Stimulated activated naive CD8-positive, alpha-beta T cell treated with anti-CD3 and anti-CD28 coated beads, Interleukin-15, amount 100 ng/mL, for 72 hours (primary cell): ENCODE data around the gene TNFSF13B.
"Not testable (repeated sequence)": the region's sequence is repeated elsewhere in the genome, so short reads cannot be mapped to it uniquely, and the experiment has no call there.

Experiments
- ATAC-seq: fragments of 150-1000 bp; cut with Tn5 transposase; 2 replicates; pipeline ENCODE4 v1.10.0; 2021; ENCODE audit warnings: mild to moderate bottlenecking, moderate library complexity
- DNase-seq, 2 donors: peaks; one replicate each; pipeline ENCODE4 v3.0.0; 2021 to 2022
- H3K27ac Mint-ChIP-seq, 2 donors: one replicate each; pipeline ENCODE4 v1.8.0; 2022; ENCODE audit warnings: mild to moderate bottlenecking in 2 of 2, mixed read lengths in 2 of 2, moderate library complexity in 2 of 2
- H3K27me3 Mint-ChIP-seq: one replicate; pipeline ENCODE4 v1.8.0; 2022; ENCODE audit warnings: mixed read lengths
- H3K4me1 Mint-ChIP-seq: one replicate; pipeline ENCODE4 v1.8.0; 2022; ENCODE audit warnings: mild to moderate bottlenecking, mixed read lengths
- H3K4me3 Mint-ChIP-seq, 2 donors: one replicate each; pipeline ENCODE4 v1.8.0; 2022; ENCODE audit warnings: mild to moderate bottlenecking in 2 of 2, mixed read lengths in 2 of 2, moderate library complexity in 1 of 2
- H3K9me3 Mint-ChIP-seq, 2 donors: one replicate each; pipeline ENCODE4 v1.8.0; 2022; ENCODE audit warnings: mixed read lengths in 2 of 2

Gene TNFSF13B, protein sequence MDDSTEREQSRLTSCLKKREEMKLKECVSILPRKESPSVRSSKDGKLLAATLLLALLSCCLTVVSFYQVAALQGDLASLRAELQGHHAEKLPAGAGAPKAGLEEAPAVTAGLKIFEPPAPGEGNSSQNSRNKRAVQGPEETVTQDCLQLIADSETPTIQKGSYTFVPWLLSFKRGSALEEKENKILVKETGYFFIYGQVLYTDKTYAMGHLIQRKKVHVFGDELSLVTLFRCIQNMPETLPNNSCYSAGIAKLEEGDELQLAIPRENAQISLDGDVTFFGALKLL

DNA sequence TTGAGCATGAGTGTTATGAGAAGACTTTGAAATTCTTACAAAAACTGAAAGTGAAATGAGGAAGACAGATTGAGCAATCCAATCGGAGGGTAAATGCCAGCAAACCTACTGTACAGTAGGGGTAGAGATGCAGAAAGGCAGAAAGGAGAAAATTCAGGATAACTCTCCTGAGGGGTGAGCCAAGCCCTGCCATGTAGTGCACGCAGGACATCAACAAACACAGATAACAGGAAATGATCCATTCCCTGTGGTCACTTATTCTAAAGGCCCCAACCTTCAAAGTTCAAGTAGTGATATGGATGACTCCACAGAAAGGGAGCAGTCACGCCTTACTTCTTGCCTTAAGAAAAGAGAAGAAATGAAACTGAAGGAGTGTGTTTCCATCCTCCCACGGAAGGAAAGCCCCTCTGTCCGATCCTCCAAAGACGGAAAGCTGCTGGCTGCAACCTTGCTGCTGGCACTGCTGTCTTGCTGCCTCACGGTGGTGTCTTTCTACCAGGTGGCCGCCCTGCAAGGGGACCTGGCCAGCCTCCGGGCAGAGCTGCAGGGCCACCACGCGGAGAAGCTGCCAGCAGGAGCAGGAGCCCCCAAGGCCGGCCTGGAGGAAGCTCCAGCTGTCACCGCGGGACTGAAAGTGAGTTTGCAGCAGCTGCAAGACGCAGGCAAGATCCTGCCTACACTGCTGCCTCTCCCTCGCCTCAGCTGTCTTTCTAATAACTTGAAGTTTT is at the start of gene TNFSF13B:
Gene TNFSF13B, plus strand, starts transcription at position 118 of the 728 bp plus-strand sequence. Its CDS starts 178 bp downstream, at position 296.
- H3K27me3 Mint-ChIP-seq, result no peaks in the 10 kb centered on the region
- peak within 1 kb of the TSS; percentile 88 to 94 for H3K27ac Mint-ChIP-seq
- peaks cover 36% of the 10 kb centered on the region for H3K4me1 Mint-ChIP-seq
- H3K4me3 Mint-ChIP-seq, result peak within 1 kb of the TSS; percentile 85 to 86
- no peaks in the 10 kb centered on the region for H3K9me3 Mint-ChIP-seq
- DNase-seq (peak; percentile 52 to 67), ATAC-seq (peak; percentile 87)

GRCh38 chr13:108220041-108220440 is 49.5 kb upstream of the TNFSF13B start:
- H3K27ac Mint-ChIP-seq, result peak overlapping the region in 1 of 2 donors; percentile 33
- H3K4me3 Mint-ChIP-seq, result peak overlapping the region; percentile 89 to 94
- DNase-seq (no peak), ATAC-seq (no peak)
- no peaks in the 10 kb centered on the region for H3K9me3 Mint-ChIP-seq
- H3K4me1 Mint-ChIP-seq, result peaks cover 48% of the 10 kb centered on the region
- H3K27me3 Mint-ChIP-seq, result no peaks in the 10 kb centered on the region

DNA sequence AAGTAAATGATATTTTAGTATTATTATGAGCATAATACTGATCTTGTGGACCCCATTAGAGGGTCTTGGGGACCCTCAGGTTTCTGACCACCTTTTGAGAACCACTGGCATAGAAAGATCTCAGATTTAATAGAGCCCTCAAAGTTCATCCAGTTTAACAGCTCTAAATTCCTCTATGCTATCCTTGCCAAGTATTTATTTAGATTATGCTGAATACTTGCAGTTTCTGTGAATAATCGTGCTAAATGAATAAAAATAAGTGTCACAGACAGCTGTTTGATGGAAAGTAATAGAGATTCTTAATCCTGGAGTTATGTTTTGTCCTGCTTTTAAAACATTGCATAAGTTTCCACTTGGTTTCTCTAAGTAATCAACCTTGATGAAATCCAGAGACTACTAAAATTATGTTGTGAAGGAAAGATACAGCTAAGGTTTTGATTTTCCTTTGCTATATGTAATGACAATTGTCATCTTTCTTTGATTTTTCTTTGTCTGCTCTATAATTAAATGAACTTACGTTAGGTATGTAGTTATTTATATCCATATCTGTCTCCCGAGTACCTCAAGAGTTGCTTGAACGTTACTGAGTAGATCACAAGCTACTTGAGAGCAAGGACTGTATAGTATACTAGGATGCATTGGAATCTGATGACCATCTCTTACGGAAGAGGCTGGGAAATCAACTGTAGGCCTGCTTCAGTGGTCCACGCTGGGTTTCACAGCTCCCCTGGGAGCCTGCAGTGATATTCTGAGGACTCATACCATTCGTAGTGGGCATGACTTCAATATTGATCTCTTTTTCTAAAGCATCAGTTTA is 45.6 kb upstream of the TNFSF13B start:
- Mint-ChIP-seq H3K4me1 (peaks cover 57% of the 10 kb centered on the region), H3K4me3 (no peak overlapping the region), H3K27ac (no peak overlapping the region), H3K27me3 (no peaks in the 10 kb centered on the region), H3K9me3 (no peaks in the 10 kb centered on the region)
- DNase-seq (no peak), ATAC-seq (no peak)

- no peak for DNase-seq
- no peaks in the 10 kb centered on the region for H3K9me3 Mint-ChIP-seq
- peak; percentile 89 for ATAC-seq
- H3K27me3 Mint-ChIP-seq, result no peaks in the 10 kb centered on the region
- H3K4me3 Mint-ChIP-seq, result peak overlapping the region; percentile 1 to 4
- H3K27ac Mint-ChIP-seq, result peak overlapping the region in 1 of 2 donors; percentile 9
- peaks cover 45% of the 10 kb centered on the region for H3K4me1 Mint-ChIP-seq
These were observed 44.1 kb upstream of the TNFSF13B start for GRCh38 chr13:108225440-108225839.

- peak; percentile 58 for ATAC-seq
- no peaks in the 10 kb centered on the region for H3K27me3 Mint-ChIP-seq
- H3K4me1 Mint-ChIP-seq, result peaks cover 40% of the 10 kb centered on the region
- no peak overlapping the region for H3K4me3 Mint-ChIP-seq
- no peak for DNase-seq
- no peaks in the 10 kb centered on the region for H3K9me3 Mint-ChIP-seq
- H3K27ac Mint-ChIP-seq, result no peak overlapping the region
These were observed 43.3 kb upstream of the TNFSF13B start for GRCh38 chr13:108226184-108226583.

- no peaks in the 10 kb centered on the region for H3K27me3 Mint-ChIP-seq
- peaks cover 37% of the 10 kb centered on the region for H3K4me1 Mint-ChIP-seq
- ATAC-seq (no peak), DNase-seq (peak in 1 of 2 donors; percentile 15)
- H3K27ac Mint-ChIP-seq, result no peak overlapping the region
- no peak overlapping the region for H3K4me3 Mint-ChIP-seq
- no peaks in the 10 kb centered on the region for H3K9me3 Mint-ChIP-seq
These were observed 41.8 kb upstream of the TNFSF13B start for GRCh38 chr13:108227651-108228272.

DNA sequence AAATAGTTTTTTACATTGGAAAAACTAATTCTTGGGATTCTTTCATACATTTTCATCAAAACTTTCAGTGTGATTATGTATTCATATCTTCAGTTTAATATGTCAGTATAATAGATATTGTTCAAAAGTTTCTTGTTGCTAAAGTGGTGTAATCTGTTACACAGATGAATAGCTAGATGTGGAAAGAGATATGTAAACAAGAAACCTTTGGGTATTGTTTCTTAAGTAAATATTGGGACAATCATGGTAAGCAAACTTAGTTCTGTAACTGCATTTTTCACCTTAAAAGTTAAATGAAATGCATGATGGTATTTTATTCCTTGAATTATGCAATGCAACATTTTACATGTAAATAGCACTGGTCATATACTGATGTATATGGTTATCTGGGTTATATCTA is 39.1 kb upstream of the TNFSF13B start:
- Mint-ChIP-seq H3K4me3 (no peak overlapping the region), H3K4me1 (peaks cover 20% of the 10 kb centered on the region), H3K27me3 (no peaks in the 10 kb centered on the region), H3K27ac (no peak overlapping the region), H3K9me3 (no peaks in the 10 kb centered on the region)
- ATAC-seq (no peak), DNase-seq (no peak)

GRCh38 chr13:108249150-108249549 is 20.4 kb upstream of the TNFSF13B start:
- H3K4me3 Mint-ChIP-seq, result no peak overlapping the region
- H3K9me3 Mint-ChIP-seq, result peaks cover 36 to 57% of the 10 kb centered on the region in 2 donors
- DNase-seq, result no peak
- no peak overlapping the region for H3K27ac Mint-ChIP-seq
- no peaks in the 10 kb centered on the region for H3K27me3 Mint-ChIP-seq
- H3K4me1 Mint-ChIP-seq, result peaks cover 9% of the 10 kb centered on the region
- peak; percentile 46 for ATAC-seq

- H3K4me3 Mint-ChIP-seq, result no peak overlapping the region
- no peaks in the 10 kb centered on the region for H3K4me1 Mint-ChIP-seq
- H3K27ac Mint-ChIP-seq, result no peak overlapping the region
- H3K27me3 Mint-ChIP-seq, result no peaks in the 10 kb centered on the region
- ATAC-seq (no peak), DNase-seq (no peak)
- H3K9me3 Mint-ChIP-seq, result peaks cover 0 to under 1% of the 10 kb centered on the region in 2 donors
These were observed 12.3 kb upstream of the TNFSF13B start for GRCh38 chr13:108257248-108257647.

DNA sequence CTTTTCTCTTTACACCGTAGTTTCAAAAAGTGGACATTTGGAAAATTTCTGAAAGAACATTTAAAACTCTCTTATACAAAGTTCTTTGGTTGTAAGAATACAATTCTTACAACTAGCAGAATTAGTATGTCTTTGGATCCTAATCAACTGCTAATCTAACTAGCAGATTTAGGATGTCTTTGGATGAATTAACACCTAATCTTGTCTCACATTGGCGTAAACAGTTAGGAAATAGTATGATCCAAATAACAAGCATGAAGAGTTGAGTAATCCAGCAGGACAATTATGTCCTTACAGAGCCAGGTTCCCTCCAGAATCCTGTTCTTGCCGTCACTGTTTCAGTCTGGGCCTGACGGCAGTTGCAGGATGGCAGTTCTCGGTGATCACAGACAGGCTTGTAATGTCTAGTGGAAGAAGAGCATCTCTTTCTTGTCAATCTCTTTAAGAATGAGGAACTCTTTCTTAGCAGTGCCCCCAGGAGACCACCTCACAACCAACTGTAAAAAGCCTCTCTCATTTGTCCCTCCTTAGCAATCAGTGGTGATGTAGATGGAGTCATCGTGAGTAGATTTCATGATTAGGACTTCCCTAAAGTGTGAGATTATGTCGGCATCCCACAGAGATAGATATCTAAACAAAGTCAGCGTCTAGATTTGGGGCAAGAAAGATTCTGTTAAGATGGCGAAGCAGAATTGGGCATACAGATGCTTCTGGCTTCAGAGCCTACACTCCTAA is 5.7 kb upstream of the TNFSF13B start:
- no peaks in the 10 kb centered on the region for H3K9me3 Mint-ChIP-seq
- DNase-seq (no peak), ATAC-seq (no peak)
- no peaks in the 10 kb centered on the region for H3K27me3 Mint-ChIP-seq
- H3K4me3 Mint-ChIP-seq, result no peak overlapping the region
- peaks cover 16% of the 10 kb centered on the region for H3K4me1 Mint-ChIP-seq
- no peak overlapping the region for H3K27ac Mint-ChIP-seq

GRCh38 chr13:108266321-108266990 is 3.1 kb upstream of the TNFSF13B start:
- Mint-ChIP-seq H3K27me3 (no peaks in the 10 kb centered on the region), H3K4me1 (peaks cover 36% of the 10 kb centered on the region), H3K9me3 (no peaks in the 10 kb centered on the region), H3K27ac (peak overlapping the region in 1 of 2 donors; percentile 70), H3K4me3 (peak overlapping the region; percentile 70 to 75)
- no peak for ATAC-seq
- no peak for DNase-seq

DNA sequence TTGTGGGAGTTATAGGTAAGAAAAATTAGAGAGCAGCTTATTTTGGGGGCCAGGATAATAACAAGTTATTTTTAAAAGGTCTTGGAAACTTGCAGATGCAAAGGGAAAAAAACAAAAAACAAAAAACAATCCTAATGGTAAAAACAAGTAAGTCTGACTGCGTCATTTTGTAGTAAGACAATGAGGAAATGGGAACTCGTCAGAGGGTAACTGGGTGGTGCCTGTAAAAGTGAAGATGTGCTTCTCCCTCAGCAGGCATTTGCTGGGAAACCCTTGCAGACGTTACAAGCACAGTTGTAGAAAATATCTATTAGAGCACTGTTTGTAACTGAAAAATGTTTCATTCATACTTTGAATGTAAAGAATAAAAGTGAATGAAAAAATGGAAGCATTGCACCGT is 2.2 kb upstream of the TNFSF13B start:
- Mint-ChIP-seq H3K27me3 (no peaks in the 10 kb centered on the region), H3K9me3 (no peaks in the 10 kb centered on the region), H3K4me1 (peaks cover 36% of the 10 kb centered on the region), H3K27ac (no peak overlapping the region), H3K4me3 (no peak overlapping the region)
- DNase-seq (no peak), ATAC-seq (no peak)

DNA sequence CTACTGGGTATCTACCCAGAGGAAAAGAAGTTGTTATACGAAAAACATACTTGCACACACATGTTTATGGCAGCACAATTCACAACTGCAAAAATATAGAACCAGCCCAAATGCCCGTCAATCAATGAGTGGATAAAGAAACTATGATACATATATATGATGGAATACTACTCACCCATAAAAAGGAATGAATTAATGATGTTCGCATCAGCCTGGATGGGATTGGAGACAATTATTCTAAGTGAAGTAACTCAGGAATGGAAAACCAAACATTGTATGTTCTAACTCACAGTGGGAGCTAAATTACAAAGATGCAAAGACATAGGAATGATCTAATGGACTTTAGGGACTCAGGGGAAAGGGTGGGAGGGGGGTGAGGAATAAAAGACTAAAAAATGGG is 1.7 kb upstream of the TNFSF13B start:
- ATAC-seq, H3K9me3 Mint-ChIP-seq, H3K27me3 Mint-ChIP-seq, DNase-seq, H3K27ac Mint-ChIP-seq, H3K4me3 Mint-ChIP-seq: not testable (repeated sequence)
- peaks cover 36% of the 10 kb centered on the region for H3K4me1 Mint-ChIP-seq

- peak in 1 of 2 donors; percentile 9 for DNase-seq
- peak; percentile 41 for ATAC-seq
- Mint-ChIP-seq H3K4me3 (no peak overlapping the region), H3K9me3 (no peaks in the 10 kb centered on the region), H3K4me1 (peaks cover 36% of the 10 kb centered on the region), H3K27me3 (no peaks in the 10 kb centered on the region), H3K27ac (no peak overlapping the region)
These were observed 929 bp upstream of the TNFSF13B start for GRCh38 chr13:108268466-108269112.
